HG03108 (cell line): ENCODE results near the gene PPM1F.

Experiments used
- ATAC-seq: cut with Tn5 transposase; IDR thresholded peaks from one replicate; pipeline ENCODE4 v1.9.1; 2021; ENCODE audit warnings: moderate library complexity; ENCODE audit not compliant: unreplicated experiment

Gene PPM1F

GRCh38 chr22:21961886-21962654 lies 9.4 kb upstream of the PPM1F start:
- ATAC-seq, result no peak

GRCh38 chr22:21961127-21961867 lies 8.6 kb upstream of the PPM1F start:
- ATAC-seq, result no peak

- no peak for ATAC-seq
Observed at GRCh38 chr22:21960200-21961126, 7.8 kb upstream of the PPM1F start.

GRCh38 chr22:21959274-21960074 lies 6.8 kb upstream of the PPM1F start:
- ATAC-seq, result no peak

GRCh38 chr22:21958360-21959273 lies 6.0 kb upstream of the PPM1F start:
- ATAC-seq, result no peak

- ATAC-seq, result no peak
Observed at GRCh38 chr22:21951931-21952465, 650 bp downstream of the PPM1F start.

- ATAC-seq, result no peak
Observed at GRCh38 chr22:21951062-21951461, 1.6 kb downstream of the PPM1F start.

- ATAC-seq, result no peak
Observed at GRCh38 chr22:21949948-21950347, 2.7 kb downstream of the PPM1F start.

- no peak for ATAC-seq
Observed at GRCh38 chr22:21949569-21949918, 3.1 kb downstream of the PPM1F start.

- no peak for ATAC-seq
Observed at GRCh38 chr22:21948824-21949568, 3.7 kb downstream of the PPM1F start.

GRCh38 chr22:21948390-21948789 lies 4.3 kb downstream of the PPM1F start:
- no peak for ATAC-seq

GRCh38 chr22:21947040-21948014 lies 5.3 kb downstream of the PPM1F start:
- no peak for ATAC-seq

- no peak for ATAC-seq
Observed at GRCh38 chr22:21946262-21946925, 6.3 kb downstream of the PPM1F start.

GRCh38 chr22:21945453-21946261 lies 7.0 kb downstream of the PPM1F start:
- ATAC-seq, result no peak

GRCh38 chr22:21944871-21945270 lies 7.8 kb downstream of the PPM1F start:
- ATAC-seq, result no peak
